Left lung (tissue), 10 donors: ENCODE results near the gene CCDC77. TPM values are rescaled to one million over a fixed set of nuclear protein-coding genes. Genes with fewer than 3 reads are reported as not detected.

Experiments
- ATAC-seq: fragments of 200-7000 bp; cut with Tn5 transposase; one replicate; pipeline ENCODE4 v1.9.1; 2020; ENCODE audit warnings: moderate library complexity
- DNase-seq, 4 donors: peaks; one replicate each; pipeline ENCODE4 v3.0.0-alpha.2; 2013 to 2020
- H3K27ac ChIP-seq, 2 donors: fragments of 200-600 bp; sonication (generic) in 1 of 2; one replicate each; pipeline versions ENCODE4 v1.5.0 to v1.8.0; 2020 to 2021
- H3K27me3 ChIP-seq, 2 donors: fragments of 200-600 bp; sonication (generic) in 1 of 2; one replicate each; pipeline versions ENCODE4 v1.5.0 to v1.8.0; 2020 to 2021
- H3K36me3 ChIP-seq, 2 donors: fragments of 200-600 bp; sonication (generic) in 1 of 2; one replicate each; pipeline versions ENCODE4 v1.5.0 to v1.8.0; 2020 to 2021
- H3K4me1 ChIP-seq, 2 donors: fragments of 200-600 bp; one replicate each; pipeline ENCODE4 v1.8.0; 2021
- H3K4me3 ChIP-seq, 2 donors: fragments of 200-600 bp; sonication (generic) in 1 of 2; one replicate each; pipeline versions ENCODE4 v1.5.0 to v1.8.0; 2020 to 2021; ENCODE audit warnings: mild to moderate bottlenecking in 1 of 2
- H3K9me3 ChIP-seq, 2 donors: fragments of 200-600 bp; sonication (generic) in 1 of 2; one replicate each; pipeline versions ENCODE4 v1.5.0 to v1.8.0; 2020 to 2021
- intact Hi-C, 2 donors: fragments of 100-400 bp; cut with DNase I; formaldehyde crosslinking; loops; one replicate each; pipeline versions ENCODE4 v1.11.2 to v1.14.2; 2022
- polyA plus RNA-seq, 6 donors: library from polyadenylated mRNA; unstranded; fragments of 120-200 nt; gene quantifications; one replicate each; pipeline ENCODE4 v1.2.1, GENCODE V29; 2013; ENCODE audit not compliant: insufficient read length in 6 of 6
- total RNA-seq, 2 donors: library from RNA; stranded (reverse); fragmentation: NEBNext Ultra II Directional; extraction: Animal tissue kit (Norgen Biotek cat#: 25700); gene quantifications; one replicate each; pipeline ENCODE4 v1.2.1, GENCODE V29; 2021
- TF ChIP-seq, protein P1 (sequence below), 2 donors: fragments of 200-600 bp; sonication (generic) in 1 of 2; IDR thresholded peaks; one replicate each; pipeline versions ENCODE4 v1.5.0 to v1.8.0; 2021; ENCODE audit warnings: antibody characterized with exemption in 2 of 2
- donor health status: DM: no; HTN: yes; CAD: no.
- donor health status: DM: no; HTN: no; CAD: no.

The CCDC77 gene
- total and polyA plus RNA-seq, 8 donors, result 7.4 to 43.7 (median 28.0) TPM

DNA sequence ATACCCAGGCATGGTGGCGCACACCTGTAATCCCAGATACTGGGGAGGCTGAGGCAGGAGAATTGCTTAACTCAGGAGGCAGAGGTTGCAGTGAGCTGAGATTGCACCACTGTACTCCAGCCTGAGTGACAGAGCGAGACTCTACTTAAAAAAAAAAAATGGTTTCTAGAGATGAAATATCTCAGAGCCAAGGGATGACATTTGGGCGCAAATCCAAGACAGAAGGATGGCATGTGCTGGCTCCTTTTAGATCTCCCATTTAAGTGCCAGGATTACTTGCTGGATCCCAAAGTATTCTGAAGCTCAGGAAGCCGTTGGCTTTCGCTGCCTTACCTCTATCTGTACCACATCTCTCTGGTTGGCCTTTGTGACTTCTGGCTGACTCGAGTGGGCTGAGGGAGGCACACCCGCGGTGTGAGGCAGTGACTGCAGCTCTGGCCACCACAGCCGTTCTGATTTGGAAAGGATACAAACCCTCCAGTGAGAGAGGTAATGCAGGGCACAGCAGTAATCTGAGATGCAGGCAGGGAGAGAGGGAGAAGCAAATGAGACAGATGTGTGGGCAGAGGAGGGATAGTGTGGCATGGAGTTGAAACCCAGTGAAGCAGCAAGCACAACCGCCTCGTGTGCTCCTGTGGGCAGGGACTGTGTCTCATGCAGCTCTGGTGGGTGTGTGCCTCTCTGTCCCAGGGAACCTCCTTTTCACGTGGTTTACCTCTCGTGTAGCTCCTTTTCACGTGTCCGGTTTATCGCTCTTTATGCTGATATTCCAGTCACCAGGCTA, 63.2 kb downstream of the CCDC77 start:
- TF ChIP-seq, protein P1, sequence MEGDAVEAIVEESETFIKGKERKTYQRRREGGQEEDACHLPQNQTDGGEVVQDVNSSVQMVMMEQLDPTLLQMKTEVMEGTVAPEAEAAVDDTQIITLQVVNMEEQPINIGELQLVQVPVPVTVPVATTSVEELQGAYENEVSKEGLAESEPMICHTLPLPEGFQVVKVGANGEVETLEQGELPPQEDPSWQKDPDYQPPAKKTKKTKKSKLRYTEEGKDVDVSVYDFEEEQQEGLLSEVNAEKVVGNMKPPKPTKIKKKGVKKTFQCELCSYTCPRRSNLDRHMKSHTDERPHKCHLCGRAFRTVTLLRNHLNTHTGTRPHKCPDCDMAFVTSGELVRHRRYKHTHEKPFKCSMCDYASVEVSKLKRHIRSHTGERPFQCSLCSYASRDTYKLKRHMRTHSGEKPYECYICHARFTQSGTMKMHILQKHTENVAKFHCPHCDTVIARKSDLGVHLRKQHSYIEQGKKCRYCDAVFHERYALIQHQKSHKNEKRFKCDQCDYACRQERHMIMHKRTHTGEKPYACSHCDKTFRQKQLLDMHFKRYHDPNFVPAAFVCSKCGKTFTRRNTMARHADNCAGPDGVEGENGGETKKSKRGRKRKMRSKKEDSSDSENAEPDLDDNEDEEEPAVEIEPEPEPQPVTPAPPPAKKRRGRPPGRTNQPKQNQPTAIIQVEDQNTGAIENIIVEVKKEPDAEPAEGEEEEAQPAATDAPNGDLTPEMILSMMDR (IDR thresholded peaks at IDR 0.05), result no peak
- DNase-seq, result no peak
- H3K27me3 ChIP-seq, result peaks cover 0 to 51% of the 10 kb centered on the region in 2 donors
- peak overlapping the region in 1 of 2 donors; percentile 47 for H3K27ac ChIP-seq
- intact Hi-C loops, result no loop called here
- no peaks in the 10 kb centered on the region for H3K9me3 ChIP-seq
- peaks cover 0 to 12% of the 10 kb centered on the region in 2 donors for H3K4me1 ChIP-seq
- H3K4me3 ChIP-seq, result no peak overlapping the region
- ATAC-seq, result peak; percentile 7
- H3K36me3 ChIP-seq, result no peaks in the 10 kb centered on the region

DNA sequence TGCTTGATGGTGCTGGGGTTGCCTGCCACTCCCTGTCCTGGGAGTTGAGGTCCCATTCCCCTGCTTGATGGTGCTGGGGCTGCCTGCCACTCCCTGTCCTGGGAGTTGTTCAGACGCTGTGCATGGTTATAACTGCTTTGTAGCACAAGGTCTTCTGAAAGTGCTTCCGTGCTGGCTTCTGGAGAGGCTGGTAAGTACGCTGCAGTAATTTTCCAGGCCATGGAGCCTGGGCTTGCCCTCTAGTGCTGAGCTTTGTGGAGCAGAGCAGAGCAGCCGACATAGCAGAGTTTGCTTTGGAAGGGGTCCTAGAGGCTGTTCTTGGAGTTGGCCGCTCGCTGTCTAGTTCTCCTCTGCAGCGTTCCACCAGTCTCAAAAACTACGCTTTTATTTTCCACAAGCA, 64.6 kb downstream of the CCDC77 start:
- Histone ChIP-seq H3K27ac (peak overlapping the region in 1 of 2 donors; percentile 53), H3K36me3 (no peaks in the 10 kb centered on the region), H3K27me3 (peaks cover 0 to 38% of the 10 kb centered on the region in 2 donors), H3K4me1 (peaks cover 0 to 1% of the 10 kb centered on the region in 2 donors), H3K4me3 (no peak overlapping the region), H3K9me3 (no peaks in the 10 kb centered on the region)
- DNase-seq, result peak in 1 of 4 donors; percentile 53
- TF ChIP-seq, protein P1 (IDR thresholded peaks at IDR 0.05), result no peak
- intact Hi-C loops, result no loop called here
- ATAC-seq, result peak; percentile 73

DNA sequence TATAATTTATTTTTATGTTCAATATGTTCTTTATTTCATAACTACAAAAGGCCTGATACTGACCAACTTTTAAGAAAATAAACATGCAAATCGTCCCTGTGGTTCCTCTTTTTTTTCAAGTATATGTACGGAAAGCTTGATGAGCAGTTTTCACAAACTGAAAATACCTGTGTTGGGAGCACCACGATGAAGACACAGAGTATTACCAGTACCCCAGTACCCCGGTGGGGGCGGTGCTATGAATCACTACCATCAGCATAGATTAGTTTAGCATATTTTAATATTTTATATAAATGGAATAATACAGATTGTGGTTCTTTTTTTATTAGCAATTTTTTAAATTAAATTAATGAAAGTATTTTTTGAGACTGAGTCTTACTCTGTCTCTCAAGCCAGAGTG, 65.3 kb downstream of the CCDC77 start:
- intact Hi-C loops, result no loop called here
- ATAC-seq, result no peak

DNA sequence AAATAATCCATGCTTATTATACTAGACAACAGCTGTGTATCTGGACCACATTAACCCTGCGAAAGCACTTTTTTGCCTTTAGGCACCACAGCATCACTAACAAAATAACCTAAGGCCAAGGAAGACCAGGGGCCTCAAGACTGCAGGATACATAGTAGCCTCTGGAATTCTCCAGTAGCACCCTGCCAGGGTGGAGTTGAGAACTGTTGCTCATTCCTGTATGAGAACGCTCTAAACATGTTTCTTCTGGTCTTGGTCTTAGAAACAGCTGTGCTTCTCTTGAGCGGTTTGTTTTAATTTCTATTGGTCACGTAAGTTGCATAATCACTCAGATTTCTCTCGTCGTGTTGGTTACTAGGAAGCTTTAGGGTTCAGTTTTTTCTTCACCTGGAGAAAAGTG, 66.1 kb downstream of the CCDC77 start:
- ATAC-seq (peak; percentile 18), DNase-seq (no peak)
- Histone ChIP-seq H3K27ac (no peak overlapping the region), H3K9me3 (no peaks in the 10 kb centered on the region), H3K4me1 (no peaks in the 10 kb centered on the region), H3K36me3 (no peaks in the 10 kb centered on the region), H3K4me3 (no peak overlapping the region), H3K27me3 (peaks cover 0 to 29% of the 10 kb centered on the region in 2 donors)
- TF ChIP-seq, protein P1 (IDR thresholded peaks at IDR 0.05), result no peak
- intact Hi-C loops, result no loop called here

More for the DNA sequence above, 65.3 kb downstream of the CCDC77 start:
- no peaks in the 10 kb centered on the region for H3K36me3 ChIP-seq
- peaks cover 0 to 37% of the 10 kb centered on the region in 2 donors for H3K27me3 ChIP-seq
- no peak overlapping the region for H3K4me3 ChIP-seq
- no peak for DNase-seq
- peak overlapping the region in 1 of 2 donors; percentile 53 for H3K27ac ChIP-seq
- no peaks in the 10 kb centered on the region for H3K4me1 ChIP-seq
- TF ChIP-seq, protein P1 (IDR thresholded peaks at IDR 0.05), result no peak
- H3K9me3 ChIP-seq, result no peaks in the 10 kb centered on the region

DNA sequence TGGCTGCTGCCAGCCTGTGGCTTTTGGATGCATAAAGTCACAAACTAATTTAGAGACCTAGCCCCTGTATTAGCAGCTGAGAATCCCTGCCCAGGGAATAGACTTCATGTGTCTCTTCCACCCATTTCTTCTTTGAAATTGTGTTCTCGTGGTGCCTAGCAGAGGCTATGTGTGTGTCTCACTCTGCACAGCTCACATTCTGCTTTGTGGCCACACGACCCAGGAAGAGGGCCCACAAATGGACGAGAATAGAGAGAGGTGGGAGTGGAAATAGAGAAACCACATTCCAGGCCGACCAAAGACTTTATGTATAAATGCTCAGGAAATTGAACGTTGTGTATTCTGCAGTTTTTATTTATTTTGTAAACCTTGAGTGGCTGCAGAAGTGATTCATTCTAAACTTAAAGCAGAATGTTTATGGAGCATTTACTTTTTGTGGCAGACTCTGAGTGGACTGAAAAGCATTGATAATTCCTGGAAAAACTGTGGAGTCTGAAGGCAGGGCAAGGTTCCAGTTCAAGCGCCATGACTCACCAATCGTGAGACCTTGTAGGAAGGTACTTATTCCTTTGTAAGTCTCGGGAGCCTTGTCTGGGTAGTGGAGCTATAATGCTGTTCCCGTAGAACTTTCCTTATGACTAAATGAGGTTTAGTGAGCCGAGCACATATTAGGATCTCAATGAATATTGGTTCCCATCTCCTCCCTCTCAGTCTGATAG, 67.4 kb downstream of the CCDC77 start:
- H3K9me3 ChIP-seq, result no peaks in the 10 kb centered on the region
- H3K36me3 ChIP-seq, result no peaks in the 10 kb centered on the region
- TF ChIP-seq, protein P1 (IDR thresholded peaks at IDR 0.05), result no peak
- intact Hi-C loops, result no loop called here
- H3K4me1 ChIP-seq, result no peaks in the 10 kb centered on the region
- peaks cover 0 to 26% of the 10 kb centered on the region in 2 donors for H3K27me3 ChIP-seq
- H3K27ac ChIP-seq, result peak overlapping the region in 1 of 2 donors; percentile 61
- H3K4me3 ChIP-seq, result no peak overlapping the region
- no peak for DNase-seq
- peak; percentile 65 for ATAC-seq
